ENCODE data around the gene TMOD3.
A peak's percentile ranks its signal among the peaks of the same experiment; 100 is the strongest.
"Not testable (repeated sequence)": the region's sequence is repeated elsewhere in the genome, so short reads cannot be mapped to it uniquely, and the experiment has no call there.

Gene TMOD3

DNA sequence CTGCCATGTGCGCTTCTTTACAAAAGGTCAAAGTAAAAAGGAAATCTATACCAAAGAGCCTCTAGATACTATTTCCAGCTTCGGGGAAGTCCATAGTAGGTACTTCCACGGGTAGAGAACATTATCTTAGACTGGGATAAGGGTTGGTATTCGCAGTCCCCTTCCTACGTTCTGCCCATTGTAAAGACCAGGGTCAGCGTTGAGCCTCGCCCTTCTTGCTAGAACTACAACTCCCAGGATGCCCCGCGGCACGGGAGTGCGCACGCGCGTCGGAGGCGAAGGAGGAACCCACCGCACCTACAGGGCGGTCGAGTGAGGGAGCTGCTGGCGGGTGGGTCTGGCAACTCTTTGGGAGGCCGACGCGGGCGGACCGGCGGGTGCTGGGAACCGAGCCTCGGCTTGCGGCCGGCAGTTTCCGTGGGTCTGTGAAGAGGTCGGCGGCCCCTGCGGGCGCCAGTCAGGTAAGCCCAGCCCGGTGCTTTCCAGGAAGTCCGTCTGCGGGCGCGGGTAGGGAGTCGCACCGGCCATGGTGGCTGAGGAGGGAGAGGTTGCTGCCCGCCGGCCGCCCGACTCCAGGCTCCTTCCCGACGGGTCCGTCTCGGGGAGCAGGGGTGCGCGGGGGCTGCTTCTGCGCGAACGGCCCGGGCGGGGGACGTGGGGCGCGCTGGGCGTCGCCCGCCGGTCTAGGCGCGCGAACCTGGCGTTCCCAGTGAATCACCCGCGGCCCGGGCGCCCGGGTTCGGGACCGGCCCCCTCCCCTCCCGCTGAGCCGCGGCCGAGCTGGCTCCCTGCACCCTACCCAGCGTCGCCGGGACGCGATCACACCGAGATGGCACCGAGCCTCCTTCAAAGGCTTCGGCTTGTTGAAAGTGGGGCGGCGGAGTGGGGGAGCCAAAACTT is at the start of gene TMOD3:
Gene TMOD3 (plus strand): TSS at position 278 of the 900 bp plus-strand sequence. CDS start 33,232 bp downstream, outside the sequence.
- DNase-seq (ENCODE audit: low read depth in 2 of 2), result peak; percentile 72 to 85

DNA sequence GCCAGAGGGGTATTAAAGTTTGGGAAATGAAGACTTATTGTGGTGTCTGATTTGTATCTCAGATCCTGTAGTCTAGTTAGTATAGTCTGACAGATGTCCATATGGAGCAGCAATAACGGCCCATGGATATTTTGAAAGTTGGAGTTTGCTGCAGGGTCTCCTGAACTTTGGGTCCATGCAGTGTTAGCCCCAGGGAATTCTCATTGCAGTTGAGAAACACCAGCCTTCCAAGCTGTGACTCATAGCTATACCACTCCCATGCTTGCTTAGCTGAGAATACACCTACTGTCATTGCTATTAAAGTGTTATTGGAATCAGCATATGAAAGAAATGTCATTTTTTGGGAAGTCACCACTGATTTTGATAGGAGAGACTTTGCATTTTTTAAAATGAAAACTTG is 48.8 kb upstream of the TMOD3 start:
- DNase-seq (ENCODE audit: low read depth in 2 of 2), result no peak

DNA sequence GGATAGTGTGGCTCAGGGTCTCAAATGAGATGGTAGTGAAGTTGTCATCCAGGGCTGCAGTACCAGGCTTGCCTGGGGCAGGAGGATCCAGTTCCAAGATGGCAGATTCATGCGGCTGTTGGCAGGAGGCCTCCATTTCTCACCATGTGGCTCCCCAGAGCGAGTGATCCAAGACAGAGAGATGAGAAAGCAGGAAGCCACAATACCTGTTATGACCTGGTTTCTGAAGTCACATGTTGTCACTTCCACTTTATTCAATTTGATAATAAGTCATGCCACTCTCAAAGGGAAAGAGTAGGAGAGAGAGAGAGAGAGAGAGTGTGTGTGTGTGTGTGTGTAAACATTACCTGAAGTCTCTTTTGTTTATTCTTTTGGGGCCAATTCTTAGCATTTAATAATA is 47.9 kb upstream of the TMOD3 start:
- DNase-seq (ENCODE audit: low read depth in 2 of 2), result no peak

DNA sequence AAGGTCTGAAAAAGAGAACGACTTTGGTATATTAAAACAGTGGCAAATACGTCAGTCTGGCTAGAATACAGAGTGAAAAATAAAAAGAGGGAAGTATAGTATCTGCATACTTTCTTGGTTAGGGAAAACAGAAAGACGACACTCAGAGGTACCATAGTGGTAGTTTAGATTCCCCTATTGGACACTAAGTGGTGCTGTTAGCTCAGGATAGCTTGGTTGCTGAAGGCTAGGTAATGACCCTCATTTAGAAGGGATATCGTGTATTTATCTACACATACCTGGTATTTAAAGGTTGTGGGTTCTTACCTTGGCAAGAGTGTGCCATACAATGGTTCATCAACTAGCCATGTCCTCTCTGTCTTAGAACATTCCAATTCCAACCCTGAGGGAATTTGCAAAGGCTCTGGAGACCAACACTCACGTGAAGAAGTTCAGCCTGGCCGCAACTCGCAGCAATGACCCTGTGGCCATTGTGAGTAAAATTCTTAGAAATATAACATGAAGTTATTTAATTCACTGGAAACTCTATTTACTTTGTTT is 47.0 kb upstream of the TMOD3 start:
- DNase-seq (ENCODE audit: low read depth in 2 of 2), result no peak

DNA sequence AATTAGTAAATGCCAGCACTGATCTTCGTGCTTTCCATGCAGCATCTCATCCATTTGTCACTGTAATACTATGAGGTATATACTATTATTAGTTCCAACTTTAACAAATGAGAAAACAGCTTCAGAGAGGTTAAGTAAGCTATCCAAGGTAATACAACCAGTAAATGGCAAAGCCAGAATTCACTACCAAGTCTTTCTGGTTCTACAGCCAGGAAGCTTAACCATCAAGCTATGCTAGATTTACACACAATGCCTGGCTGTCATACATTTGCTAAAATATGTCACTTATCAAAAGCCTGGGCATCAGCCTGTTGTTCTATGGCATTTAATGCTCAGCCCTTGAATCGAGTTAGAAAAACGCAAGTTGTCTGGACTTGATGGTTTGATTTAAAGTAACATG is 45.5 kb upstream of the TMOD3 start:
- no peak for DNase-seq (ENCODE audit: low read depth in 2 of 2)

DNA sequence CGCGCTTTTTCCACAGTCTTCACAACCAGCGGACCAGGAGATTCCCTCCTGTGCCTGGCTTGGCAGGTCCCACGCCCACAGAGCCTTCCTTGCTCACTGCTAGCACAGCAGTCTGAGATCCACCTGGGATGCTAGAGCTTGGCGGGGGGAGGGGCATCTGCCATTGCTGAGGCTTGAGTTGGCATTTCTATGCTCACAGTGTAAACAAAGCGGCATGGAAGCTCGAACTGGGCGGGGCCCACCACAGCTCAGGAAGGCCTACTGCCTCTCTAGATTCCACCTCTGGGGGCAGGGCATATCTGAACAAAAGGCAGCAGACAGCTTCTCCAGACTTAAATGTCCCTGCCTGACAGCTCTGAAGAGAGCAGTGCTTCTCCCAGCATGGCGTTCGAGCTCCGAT is 42.3 kb upstream of the TMOD3 start:
- not testable (repeated sequence) for DNase-seq (ENCODE audit: low read depth in 2 of 2)

DNA sequence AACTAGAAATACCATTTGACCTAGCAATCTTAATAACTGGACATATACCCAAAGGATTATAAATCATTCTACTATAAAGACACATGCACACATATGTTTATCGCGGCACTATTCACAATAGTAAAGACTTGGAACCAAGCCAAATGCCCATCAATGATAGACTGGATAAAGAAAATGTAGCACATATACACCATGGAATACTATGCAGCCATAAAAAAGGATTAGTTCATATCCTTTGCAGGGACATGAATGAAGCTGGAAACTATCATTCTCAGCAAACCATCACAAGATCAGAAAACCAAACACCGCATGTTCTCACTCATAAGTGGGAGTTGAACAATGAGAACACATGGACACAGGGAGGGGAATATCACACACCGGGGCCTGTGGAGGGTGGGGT is 37.0 kb upstream of the TMOD3 start:
- not testable (repeated sequence) for DNase-seq (ENCODE audit: low read depth in 2 of 2)

DNA sequence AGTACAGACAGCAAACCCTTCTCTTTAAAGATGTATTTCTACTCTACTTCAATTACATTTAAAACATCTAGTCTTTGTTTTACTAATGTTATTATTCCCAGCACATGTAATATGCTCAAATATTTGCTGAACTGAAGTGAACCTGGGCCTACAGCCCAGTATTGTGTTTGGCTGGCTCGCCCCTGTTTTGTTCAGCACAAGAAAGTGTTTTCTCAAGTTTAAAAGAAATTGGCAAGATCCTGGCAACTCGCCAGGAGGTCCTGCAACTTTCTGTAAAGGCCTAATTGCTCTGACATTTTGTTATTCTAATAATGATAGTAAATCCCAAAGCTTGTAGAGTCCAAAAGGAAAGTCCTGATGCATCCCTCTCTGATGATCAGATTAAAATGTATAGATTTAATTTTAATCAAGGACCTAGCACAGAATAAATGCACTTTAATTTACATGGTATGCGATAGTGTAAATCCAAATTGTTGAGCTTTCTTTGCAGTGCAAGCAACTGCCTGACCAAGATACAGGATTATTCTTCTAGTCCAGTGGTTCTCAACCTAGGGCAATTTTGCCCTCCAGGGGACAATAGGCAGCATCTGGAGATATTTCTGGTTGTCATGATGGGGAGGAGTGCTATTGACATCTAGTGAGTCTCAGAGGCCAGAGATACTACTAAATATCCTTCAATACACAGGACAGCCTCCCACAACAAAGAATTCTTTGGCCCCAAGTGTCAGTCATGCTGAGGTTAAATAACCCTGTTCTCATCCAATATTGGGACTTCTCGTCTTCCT is 35.7 kb upstream of the TMOD3 start:
- no peak for DNase-seq (ENCODE audit: low read depth in 2 of 2)

DNA sequence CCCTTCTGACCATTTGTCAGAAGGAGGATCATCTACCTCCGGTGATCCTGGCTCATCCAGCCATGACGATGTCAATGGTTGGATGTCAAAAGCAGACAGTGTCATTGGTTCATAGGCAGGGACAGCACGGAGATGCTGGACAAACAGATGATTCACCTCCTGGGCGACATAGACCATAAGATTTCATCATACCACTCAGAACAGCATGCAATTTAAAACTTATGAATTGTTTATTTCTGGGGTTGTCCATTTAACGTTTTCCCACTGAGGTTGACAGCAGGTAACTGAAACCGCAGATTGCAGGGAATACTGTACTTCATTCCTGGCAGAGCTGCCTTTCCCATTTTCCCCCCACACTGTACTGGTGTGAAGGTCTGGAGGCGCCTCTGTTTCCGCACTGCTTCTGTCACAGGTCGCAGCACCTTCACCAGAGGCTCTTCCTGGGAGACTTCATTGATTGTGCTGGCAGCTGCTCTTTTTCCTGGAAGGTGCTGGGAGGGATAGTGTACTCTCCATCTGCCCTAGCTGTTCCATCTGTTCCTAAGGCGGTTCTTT is 32.5 kb upstream of the TMOD3 start:
- DNase-seq (ENCODE audit: low read depth in 2 of 2), result no peak

DNA sequence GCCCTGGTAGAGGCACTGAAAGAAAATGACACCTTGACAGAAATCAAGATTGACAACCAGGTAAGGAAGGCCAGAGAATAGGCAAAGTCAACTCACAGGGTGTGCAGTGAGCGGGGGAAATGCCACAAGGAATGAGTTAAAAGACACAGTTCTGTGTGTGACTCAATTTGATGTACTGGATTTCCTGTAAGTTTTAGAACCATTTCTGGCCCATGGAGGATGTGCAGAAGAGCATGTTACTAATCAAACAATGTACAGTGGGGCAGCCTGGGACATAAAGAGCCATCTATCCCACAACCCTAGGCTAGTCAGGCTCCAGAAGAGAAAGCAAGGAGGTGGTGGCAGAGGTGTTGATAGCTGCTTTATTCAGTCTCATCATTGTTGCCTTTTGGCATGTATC is 31.2 kb upstream of the TMOD3 start:
- no peak for DNase-seq (ENCODE audit: low read depth in 2 of 2)

DNA sequence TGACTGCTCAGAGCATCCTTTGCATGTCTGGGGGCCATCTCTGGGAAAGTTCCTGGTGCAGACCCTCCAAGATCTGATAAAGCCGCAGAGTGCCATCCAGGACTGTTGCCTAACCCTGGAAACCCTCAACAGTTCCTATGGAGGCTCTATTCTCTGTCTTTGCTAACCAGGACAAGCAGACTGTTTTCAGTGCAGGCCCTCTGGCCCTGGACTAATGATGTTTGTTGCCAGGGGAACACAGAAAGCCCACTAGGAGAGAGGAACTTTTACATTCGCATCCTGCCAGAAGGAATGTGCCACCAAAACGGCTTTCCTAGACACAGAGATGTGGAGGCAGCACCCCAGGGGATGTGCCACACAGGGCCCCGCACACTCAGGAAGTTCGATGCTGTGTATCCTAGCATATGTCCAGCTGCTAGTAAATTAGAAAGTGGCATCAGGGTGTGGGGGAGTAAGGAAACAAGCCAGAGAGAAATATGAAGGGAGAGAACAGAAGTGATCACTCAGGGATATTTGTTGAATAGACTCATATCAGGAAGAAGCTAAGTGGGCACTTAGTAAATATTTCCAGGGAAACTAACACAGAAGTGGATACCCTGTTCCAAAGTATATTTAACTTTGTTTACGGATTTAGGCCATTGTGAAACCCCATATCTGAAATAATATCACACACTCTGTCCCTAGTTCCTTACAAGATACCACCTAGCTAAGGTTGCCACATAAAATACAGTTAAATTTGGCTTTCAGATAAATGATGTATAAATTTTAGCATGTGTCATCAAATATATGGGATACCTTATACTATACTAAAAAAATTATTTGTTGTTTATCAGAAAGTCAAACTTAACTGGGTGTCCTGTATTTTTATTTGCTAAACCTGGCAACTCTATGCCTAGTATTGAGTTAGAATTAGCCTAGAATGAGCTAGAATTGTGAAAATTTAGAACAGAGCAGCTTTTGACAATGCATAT is 29.9 kb upstream of the TMOD3 start:
- DNase-seq (ENCODE audit: low read depth in 2 of 2), result no peak

DNA sequence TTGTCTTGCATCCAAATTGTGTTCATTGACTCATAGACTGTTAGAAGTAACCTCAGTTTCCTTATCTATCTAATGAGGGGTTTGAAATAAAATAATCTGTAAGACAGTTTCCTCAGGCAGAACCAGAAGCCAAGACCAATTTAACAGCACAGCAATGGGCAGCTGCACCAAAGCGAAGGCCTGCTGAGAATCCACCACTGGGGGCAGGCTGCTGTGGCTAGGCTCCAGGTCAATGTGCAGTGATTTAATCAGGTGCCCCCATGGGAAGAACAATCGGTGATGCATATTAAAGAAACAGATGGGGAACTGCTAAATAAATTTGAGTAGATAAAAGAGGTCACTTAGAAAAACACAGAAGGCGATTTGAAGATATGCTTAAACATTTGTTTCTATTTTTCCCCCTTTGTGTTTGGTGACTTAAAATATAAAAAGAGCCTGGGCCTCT is 28.0 kb upstream of the TMOD3 start:
- DNase-seq (ENCODE audit: low read depth in 2 of 2), result no peak

DNA sequence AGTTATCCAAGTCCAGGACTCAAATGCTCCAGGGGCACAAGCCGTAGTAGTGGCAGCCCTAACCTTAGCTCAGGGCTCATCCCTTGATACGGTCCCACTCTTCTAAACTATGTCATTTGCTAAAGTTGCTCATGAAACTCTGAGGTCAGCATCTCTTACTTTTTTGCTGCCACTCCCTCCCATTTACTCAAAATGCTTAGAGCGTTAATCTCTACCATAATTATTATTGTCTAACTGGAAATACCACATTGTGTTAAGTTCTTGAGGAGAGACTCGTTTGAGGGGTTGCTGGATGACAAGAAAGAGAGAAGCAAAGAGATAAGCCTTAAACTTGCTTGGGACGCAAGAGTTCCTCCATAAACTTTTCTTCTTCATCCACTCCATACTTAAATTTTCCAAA is 26.9 kb upstream of the TMOD3 start:
- no peak for DNase-seq (ENCODE audit: low read depth in 2 of 2)

DNA sequence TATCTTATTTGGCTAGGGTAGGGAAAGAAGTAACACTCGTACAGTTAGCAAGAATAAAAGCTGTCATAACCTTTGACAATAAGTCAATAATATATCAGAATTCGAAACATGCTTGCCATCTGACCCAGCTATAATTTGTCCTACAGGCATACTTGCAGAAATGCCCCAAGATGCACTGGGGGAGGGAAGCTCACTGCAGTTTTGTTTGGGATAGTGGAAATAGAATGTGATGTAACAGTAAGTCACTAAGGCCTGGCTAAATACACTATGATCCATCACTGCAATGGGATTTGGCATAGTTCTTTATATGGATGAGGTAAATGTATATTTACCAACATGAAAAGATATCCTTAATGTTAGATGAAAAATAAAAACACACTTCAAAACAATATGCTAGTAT is 25.5 kb upstream of the TMOD3 start:
- no peak for DNase-seq (ENCODE audit: low read depth in 2 of 2)

DNA sequence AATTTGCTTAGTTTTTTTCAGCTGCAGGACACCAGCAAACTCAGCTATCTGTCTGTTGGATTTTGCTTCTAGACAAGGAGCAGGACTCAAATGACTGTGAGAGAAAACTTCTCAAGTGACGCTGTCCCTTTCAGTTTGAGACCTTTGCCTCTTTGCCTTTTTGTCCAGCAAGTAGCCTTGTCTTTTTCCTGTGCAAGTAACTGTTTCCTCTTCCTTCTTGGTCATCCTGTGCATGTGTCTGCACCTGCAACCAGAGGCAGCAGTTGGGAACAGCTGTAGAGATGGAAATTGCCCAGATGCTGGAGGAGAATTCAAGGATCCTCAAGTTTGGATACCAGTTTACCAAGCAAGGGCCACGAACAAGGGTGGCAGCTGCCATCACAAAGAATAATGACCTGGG is 23.3 kb upstream of the TMOD3 start:
- DNase-seq (ENCODE audit: low read depth in 2 of 2), result no peak

DNA sequence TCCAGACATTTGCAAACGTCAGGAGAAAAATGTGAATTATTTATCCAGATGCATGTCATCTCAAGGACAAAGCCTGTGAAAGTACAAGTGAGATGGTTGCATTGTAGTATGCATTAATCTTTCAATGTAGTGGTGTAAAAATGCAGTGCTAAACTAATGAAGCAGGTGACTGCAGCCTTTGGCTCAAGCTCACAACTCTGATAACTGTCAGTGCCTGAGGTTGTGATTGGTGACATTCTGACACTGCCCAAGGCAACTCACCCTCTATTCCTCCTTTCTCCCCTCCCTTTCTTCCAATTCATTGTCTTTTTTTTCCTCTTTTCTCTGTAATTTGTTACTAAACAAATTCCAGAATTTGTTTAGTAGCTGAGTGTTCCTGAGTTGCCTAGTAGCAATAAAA is 20.0 kb upstream of the TMOD3 start:
- no peak for DNase-seq (ENCODE audit: low read depth in 2 of 2)

DNA sequence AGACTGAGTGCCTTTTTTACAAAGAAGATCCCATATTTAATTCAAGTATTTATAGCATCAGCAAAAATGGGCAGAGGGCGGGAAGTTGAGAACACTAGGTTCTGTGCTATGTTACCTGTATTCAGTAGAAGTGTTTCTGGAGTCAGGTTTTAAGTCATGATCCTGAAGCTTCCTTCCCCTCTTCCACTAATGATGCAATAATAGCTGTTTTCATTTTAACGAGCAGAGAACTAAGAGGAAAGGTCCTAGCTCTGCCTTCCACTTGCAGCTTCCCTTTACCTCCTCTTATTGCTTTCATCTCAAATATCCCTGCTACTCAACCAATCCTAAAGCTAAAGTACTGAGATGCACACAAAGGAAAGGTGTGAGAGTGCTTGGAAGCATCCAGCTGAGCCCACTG is 16.9 kb upstream of the TMOD3 start:
- DNase-seq (ENCODE audit: low read depth in 2 of 2), result no peak

DNA sequence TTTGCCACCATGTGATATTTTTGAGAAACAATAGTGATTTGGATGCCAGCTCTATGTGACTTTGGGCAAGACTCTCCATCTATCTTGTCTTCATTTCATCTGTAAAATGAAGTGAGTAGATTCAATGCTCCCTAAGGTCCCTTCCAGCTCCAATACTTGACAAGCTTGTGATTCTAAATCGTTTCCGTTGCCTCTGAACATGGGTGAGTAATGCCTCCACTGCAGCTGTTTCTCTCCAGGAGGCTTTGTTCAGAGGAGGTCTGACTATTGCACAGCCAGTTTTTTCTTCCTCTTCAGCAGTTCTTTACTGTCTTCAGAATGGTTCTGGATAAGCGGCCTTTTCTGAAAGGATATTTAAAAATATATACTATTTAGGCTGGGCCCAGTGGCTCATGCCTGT is 14.8 kb upstream of the TMOD3 start:
- DNase-seq (ENCODE audit: low read depth in 2 of 2), result no peak

DNA sequence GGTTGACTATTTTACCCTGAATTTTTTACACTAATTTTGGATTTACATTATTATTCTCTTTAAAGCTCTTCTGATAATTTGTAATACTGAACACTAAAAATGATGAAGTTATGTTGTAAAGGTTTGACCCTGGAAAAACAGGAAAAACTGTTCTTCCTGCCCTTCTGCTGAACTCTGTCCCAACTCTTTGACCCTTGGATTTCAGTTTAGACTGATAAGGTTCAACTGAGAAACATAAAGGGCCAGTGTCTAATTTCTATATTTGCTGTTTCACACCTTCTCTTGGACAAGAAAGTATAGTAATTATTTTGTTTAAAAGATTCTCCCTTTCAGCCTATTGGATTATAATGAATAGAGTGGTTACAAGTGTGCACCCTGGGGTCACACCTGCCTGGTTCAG is 12.8 kb upstream of the TMOD3 start:
- DNase-seq (ENCODE audit: low read depth in 2 of 2), result no peak

DNA sequence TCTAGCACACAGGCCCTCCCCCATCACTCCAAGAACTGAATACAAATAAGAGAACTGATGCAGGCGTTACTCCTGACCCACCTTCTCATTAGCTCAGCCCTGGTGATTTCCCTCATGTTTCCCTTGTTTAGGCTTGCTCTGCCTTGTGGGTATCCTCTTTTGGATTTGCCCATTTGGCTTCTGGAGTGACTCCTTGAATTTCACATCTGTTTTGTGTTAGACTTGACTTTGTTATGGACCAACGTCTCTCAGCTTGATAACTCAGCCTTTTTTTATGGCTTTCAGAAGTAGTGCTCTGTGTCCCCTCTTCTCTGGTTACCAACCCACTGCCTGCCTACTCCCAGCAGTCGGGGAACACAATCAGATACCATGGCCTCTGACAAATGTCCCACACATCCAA is 11.3 kb upstream of the TMOD3 start:
- DNase-seq (ENCODE audit: low read depth in 2 of 2), result no peak

DNA sequence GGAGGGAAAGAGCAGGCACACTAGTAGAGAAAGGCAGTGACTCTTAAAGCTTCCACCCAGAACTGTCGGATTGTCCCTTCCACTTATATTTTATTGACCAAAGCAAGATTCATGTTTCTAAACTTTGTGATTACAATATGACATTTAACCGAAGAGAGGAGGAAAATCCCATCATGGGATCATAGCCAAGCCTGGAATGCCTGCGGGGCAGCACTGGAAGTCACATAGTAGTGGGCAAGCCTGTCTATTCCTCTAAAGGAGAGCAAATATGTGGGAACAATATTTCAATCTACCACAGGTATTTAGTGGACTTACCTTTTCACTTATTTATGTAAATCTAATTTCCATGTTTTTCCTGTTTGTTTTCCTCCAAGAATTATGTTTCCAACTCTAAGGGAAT is 3.8 kb upstream of the TMOD3 start:
- no peak for DNase-seq (ENCODE audit: low read depth in 2 of 2)

Data from stimulated activated CD8-positive, alpha-beta memory T cell treated with anti-CD3 and anti-CD28 coated beads, Interleukin-7, amount 100 ng/mL, for 1 hour (primary cell).